ENCODE data around the gene HRG. TPM values are rescaled to one million over a fixed set of nuclear protein-coding genes. Genes with fewer than 3 reads are reported as not detected.

The HRG gene
- total and polyA plus RNA-seq, 2 donors (not counting 3 experiments of a cell fraction or from before 2014, with no cell fraction given) = not detected

DNA sequence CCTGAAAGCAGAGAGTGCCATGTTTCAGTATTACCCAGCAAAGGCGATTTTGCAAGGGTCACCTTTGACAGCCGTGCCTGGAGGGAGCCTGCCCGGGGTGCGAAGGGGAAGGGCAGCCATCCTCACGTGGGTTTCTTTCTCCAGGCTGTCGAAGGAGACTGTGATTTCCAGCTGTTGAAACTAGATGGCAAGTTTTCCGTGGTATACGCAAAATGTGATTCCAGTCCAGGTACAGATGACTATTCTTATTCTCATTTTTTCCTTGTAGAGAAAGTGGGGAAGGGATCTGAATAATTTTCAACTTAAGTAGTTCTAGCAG, 49.6 kb upstream of the HRG start:
- no peak overlapping the region for H3K4me2 ChIP-seq (ENCODE audit: insufficient read depth, low read length)
- no peaks in the 10 kb centered on the region for H3K9me3 ChIP-seq (replicated peaks; ENCODE audit: control insufficient read depth, insufficient read depth, low read length)
- no TSS peak for BruUV-seq (replicated peaks)
- no peak overlapping the region for H2AFZ ChIP-seq (ENCODE audit: low read depth, low read length)
- no peak for FAIRE-seq
- H3K9ac ChIP-seq (replicated peaks; ENCODE audit: extremely low read depth, insufficient read depth, low read length) = no peak overlapping the region
- dilution Hi-C loops (cut with MboI; ENCODE audit: extremely low pct_ligation_motif_present, low sequenced_read_pairs) = no loop called here
- no peak for DNase-seq (ENCODE audit: low read depth, low spot score)
- no peaks in the 10 kb centered on the region for H4K20me1 ChIP-seq (replicated peaks; ENCODE audit: control insufficient read depth, extremely low read depth, insufficient read depth, low read length)
- intact Hi-C loops (cut with micrococcal nuclease) = loop anchor here (2.0 to 10.0 kb wide), 3 partner anchors 45 to 633 kb away; partner anchors contain the start of gene DNAJB11
- H3K9me1 ChIP-seq (replicated peaks; ENCODE audit: control insufficient read depth, extremely low read depth, insufficient read depth, low read length) = no peaks in the 10 kb centered on the region
- no peaks in the 10 kb centered on the region for H3K79me2 ChIP-seq (ENCODE audit: control insufficient read depth, insufficient read depth, low read length)
- peaks cover 5 to 19% of the 10 kb centered on the region in 2 experiments for H3K27me3 ChIP-seq (ENCODE audit: control insufficient read depth in 2 of 2, insufficient read depth in 2 of 2, low read length in 2 of 2)
- POLR2A ChIA-PET = no interaction called here
- H3K4me3 ChIP-seq (replicated peaks in 1 of 3; ENCODE audit: insufficient read depth in 1 of 3, low read depth in 1 of 3, low read length in 3 of 3) = no peak overlapping the region
- peaks cover 5% of the 10 kb centered on the region for H3K4me1 ChIP-seq (ENCODE audit: control insufficient read depth, extremely low read depth, insufficient read depth, low read length)
- no peak overlapping the region for H3K27ac ChIP-seq (ENCODE audit: insufficient read depth, low read depth, low read length)
- CTCF ChIA-PET = interaction anchor here (1.0 to 6.1 kb wide), 32 partner anchors 8 to 956 kb away, joined by 3 to 195 read pairs (median 7); partner anchors contain the start of genes DNAJB11 and EIF4A2
- no peaks in the 10 kb centered on the region for H3K36me3 ChIP-seq (ENCODE audit: control insufficient read depth in 2 of 2, extremely low read depth in 1 of 2, insufficient read depth in 2 of 2, low read length in 2 of 2)
- no peak for TF ChIP-seq POLR2AphosphoS5 (IDR thresholded peaks at IDR 0.05; ENCODE audit: insufficient read depth, low read depth, low read length)
- TF ChIP-seq GATA2 (IDR thresholded peaks at IDR 0.05; ENCODE audit: insufficient read depth, insufficient read length, low read depth, low read length) = no peak
- TF ChIP-seq EZH2 (IDR thresholded peaks at IDR 0.05; ENCODE audit: borderline replicate concordance, low read depth, low read length, severe bottlenecking) = no peak
- TF ChIP-seq MAX (IDR thresholded peaks at IDR 0.05; ENCODE audit: insufficient read depth, insufficient read length) = no peak
- TF ChIP-seq, protein P1, sequence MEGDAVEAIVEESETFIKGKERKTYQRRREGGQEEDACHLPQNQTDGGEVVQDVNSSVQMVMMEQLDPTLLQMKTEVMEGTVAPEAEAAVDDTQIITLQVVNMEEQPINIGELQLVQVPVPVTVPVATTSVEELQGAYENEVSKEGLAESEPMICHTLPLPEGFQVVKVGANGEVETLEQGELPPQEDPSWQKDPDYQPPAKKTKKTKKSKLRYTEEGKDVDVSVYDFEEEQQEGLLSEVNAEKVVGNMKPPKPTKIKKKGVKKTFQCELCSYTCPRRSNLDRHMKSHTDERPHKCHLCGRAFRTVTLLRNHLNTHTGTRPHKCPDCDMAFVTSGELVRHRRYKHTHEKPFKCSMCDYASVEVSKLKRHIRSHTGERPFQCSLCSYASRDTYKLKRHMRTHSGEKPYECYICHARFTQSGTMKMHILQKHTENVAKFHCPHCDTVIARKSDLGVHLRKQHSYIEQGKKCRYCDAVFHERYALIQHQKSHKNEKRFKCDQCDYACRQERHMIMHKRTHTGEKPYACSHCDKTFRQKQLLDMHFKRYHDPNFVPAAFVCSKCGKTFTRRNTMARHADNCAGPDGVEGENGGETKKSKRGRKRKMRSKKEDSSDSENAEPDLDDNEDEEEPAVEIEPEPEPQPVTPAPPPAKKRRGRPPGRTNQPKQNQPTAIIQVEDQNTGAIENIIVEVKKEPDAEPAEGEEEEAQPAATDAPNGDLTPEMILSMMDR (IDR thresholded peaks at IDR 0.05; ENCODE audit: extremely low read depth in 1 of 2, insufficient read depth in 1 of 2, low read depth in 1 of 2, low read length in 2 of 2) = no peak
- no peak for TF ChIP-seq POLR2A (IDR thresholded peaks at IDR 0.05; ENCODE audit: low read depth, low read length)
- no peak for TF ChIP-seq MYC (IDR thresholded peaks at IDR 0.05; ENCODE audit: low read depth, low read length)
- TF ChIP-seq JUN (IDR thresholded peaks at IDR 0.05; ENCODE audit: borderline replicate concordance, insufficient read depth, insufficient read length, low read depth) = no peak
- TF ChIP-seq FOS (IDR thresholded peaks at IDR 0.05; ENCODE audit: borderline replicate concordance, insufficient read depth, low read length) = no peak

All from endothelial cell of umbilical vein (primary cell).